NCI-H2107 treated with DMSO at 0.1 percent for 48 hours (cell line): ENCODE measurements around the gene TOP1.

Source experiments
- DNase-seq: peaks from one replicate; lab custom pipeline; 2025; ENCODE audit not compliant: unreplicated experiment; lab: John Stamatoyannopoulos, UW

The TOP1 gene

DNA sequence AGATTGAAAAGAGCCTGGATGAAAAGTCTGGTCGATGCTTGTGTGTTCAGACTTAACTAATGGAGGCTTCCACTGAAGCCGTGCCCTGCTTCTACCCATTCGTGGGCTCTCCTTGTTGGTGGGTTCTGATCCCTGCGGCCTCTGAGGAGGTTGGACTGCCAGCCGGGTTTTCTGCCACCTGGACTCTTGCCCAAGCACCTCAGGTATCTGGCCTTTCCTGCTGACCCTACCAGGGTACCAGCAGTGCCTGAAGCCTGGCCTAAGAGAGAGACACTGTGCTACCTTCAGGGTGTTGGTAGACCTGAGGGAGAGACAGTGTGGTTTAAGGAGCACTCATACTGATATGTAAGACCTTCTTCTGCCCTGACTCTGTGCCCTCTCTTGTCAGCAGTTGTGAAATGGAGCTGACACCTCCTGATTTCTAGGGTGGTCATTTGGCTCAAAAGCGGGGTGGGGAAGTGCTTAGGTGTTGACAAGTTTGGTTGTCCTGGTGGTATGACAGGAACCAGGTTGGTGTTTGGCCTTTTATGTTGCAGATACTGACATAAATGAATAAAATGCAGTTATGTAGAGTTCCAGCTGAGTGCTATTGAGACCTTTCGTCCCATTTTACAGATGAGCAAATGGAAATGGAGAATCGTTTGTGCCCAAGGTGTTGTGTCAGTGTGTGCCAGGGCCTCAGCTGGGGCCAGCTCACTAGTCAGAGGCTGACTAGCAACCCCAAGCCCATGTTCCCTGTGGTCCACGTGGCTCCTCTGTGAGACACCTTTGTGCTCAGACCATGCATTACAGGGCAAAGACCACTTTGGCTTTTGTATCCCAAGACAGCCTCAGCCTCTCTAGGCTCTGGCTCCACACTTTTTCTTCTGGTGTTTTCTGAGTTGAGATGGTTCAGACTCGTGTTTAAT is 111.9 kb downstream of the TOP1 start:
- DNase-seq: no peak

DNA sequence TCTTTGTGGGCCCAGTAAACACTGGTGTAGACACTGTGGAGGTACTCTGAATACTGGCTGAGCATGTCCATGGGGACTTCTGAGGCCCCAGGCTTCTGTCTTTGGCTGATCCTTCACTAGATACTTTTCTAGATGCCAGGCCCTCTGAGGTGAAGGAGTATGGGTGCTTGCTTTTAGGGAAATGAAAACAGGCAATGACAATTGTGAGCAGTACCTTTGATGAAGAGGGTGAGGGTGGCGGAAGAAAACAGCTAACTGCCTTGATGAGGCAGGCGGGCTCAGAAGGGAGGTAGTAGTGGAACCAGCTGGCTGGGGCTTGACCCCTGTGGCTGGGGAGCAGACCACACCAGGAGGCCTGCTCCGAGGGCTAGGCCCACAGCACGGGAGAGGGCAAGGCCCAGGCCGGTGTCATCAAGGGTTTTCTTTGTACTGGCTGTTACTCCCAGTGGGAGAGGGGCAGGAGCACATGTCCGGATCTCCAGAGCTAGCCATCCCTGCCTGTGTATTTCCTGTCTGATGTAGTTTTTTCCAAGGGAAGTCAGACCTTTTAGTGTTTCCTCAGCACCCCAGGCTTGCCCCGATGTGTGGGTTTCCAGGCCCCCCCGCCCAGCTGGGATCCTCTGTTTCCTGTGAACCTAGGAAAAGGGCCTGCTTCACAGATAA is 112.7 kb downstream of the TOP1 start:
- DNase-seq: no peak

DNA sequence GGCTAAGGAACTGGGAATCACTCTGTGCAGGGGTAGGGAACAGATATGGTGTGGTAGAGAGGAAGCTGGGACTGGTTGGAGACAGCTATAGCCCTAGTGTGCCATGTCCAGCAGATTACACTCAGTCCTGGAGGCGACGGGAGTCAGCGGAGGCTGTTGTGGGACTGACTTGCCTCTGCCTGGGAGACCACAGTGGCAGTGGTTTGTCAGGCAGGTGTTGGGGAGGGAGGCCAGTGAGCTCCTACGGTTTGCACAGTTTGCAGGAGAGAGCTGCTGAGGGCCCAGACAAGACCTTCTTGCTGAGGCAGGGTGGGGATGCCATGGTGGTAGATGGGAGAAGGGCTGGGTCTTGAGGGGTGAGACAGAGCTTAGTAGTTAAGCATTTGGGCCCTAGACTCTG is 113.6 kb downstream of the TOP1 start:
- DNase-seq: no peak

DNA sequence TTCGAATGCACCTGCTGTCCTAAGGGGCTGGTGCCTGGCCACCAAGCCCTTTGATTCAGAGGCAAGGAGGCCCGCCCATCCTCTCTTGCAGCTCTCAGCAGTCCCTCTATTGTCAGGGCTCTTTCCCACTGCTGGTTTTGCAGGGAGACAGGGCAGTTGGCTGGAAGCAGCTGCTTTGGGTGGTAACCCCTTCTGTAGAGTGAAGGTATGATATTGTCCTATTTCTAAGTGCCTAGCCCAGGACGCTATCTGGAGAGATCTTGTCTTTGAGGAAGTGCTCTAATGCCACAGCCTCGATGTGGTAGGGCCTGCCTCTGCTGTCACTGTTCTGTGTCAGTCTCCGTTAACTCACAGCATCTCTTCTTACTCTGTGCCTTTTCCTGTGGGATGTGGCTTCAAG is 114.3 kb downstream of the TOP1 start:
- no peak for DNase-seq

DNA sequence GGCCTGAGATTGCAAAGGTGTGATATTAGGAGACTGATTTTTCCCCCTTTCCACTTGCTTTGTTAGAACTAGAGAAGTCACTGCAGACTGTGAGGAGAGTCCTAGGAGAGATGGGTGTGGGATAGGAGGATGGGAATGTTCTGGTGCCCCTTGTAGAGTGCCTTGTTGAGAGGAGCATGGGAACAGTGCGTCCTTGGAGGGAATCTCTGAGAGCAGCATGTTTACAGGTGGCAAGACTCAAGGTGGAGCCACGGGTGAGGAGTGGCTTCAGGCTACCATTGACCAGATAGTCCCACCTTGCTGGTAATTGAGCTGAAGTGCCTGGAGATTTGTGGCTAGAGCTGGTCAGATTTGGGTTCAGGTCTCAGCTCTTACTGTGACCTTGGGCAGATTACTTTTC is 114.7 kb downstream of the TOP1 start:
- no peak for DNase-seq

DNA sequence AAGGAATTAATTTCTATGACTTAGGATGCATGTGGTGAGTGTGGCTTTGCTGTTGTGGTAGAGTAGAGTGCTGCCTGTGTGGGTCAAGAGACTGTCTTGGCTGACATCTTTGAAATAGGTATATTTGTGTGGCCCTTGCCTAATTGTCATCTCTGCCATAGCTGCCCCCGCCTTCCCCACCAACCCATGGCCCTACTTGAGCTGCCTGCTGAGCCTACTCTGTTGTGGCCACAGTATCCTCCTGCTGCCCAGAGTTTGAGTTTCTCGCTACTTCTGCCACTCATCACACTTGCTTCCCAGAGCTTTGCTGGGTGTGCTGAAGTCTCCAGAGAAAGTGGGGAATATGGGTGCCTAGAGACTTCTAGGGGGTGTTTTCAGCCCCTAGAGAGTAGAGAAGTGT is 116.7 kb downstream of the TOP1 start:
- no peak for DNase-seq

DNA sequence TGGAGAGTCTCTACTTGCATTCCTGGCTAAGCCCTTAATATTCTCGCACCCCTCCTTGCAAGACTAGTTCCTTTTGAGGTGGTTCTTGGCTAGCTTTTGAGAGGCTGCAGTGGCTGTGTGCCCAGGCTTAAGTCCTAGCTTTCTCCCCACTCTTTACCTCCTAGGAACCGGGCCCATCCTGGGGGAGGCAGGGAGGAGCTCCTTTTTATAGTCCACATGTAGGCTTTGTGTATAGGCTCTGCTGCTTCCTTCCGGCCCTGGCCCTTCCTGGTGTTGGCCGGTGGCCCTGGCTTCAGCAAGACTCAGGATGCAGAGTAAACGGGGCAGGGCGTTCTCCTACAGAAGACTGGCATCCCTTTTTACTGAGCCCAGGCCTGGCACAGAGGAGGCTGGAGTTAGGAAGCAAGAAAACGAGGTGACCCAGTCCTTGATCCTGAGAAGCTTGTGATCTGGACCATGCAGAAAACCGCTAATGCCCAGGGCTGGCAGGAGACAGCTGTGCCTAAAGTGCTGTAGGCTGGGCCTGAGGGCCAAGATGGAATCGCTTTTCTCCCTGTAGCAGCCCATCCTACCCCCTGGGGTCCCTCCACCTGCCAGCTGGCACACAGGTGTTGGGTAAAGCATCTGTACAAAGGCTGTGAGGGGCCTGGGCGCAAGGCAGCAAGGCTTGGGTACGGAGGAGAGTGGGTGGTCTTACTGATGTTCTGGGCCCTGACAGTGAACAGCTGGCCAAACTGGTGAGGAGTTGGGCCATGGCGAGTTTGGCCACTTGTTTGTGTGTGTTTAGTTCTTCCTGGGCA is 117.4 kb downstream of the TOP1 start:
- no peak for DNase-seq

DNA sequence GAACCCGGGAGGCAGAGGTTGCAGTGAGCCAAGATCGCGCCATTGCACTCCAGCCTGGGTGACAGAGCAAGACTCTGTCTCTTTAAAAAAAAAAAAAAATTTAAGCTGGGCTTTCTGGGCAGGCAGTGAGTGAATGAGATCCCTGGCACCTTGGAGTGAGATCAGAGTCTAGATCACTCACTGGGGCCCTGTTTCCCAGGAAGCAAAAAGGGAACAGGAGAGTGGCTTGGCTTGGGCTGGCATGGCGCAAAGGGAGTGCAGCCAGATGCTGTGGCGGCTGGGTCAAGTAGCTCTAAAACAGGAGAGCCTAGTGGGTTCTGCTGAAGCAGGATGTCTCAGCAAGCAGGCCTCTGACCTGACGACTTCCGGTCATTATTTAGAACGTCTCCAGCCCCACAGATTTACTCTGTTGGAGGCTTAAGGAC is 119.2 kb downstream of the TOP1 start:
- DNase-seq: no peak

DNA sequence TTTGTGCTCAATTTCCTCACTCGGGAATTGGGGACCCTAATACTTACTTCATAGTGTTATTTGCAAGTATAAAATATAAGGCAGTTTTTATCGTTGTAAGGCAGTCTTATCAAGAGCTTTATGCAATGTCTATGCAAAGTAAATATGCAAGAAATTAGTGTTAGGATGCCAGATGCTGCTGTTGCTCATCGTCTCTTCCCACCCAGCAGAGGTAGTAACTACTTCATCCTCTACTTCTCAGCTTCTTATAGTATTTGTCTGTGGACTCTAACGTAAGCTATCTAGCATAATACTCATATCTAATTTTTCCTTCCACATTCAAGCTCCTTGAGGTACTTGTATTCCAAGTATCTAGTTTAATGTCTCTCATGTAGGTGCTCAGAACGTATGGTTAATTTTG is 120.3 kb downstream of the TOP1 start:
- DNase-seq: no peak

DNA sequence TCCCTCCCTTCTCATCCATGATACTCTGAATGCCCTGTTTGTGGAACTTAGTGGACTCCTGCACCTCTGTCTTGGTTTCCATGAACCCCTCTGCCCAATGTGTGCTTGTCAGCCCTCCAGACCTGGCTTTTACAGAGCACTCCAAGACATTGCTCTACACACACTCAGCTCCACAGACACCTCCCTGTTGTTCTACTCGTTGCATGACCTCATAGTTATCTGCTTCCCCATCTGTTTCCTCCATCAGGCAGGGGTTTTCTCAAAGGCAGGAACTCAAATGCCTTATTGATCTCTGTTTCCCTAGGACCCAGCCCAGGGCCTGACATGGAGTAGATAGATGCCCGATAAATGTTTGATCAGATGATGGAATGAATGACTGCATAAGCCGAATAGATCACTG is 122.0 kb downstream of the TOP1 start:
- no peak for DNase-seq

DNA sequence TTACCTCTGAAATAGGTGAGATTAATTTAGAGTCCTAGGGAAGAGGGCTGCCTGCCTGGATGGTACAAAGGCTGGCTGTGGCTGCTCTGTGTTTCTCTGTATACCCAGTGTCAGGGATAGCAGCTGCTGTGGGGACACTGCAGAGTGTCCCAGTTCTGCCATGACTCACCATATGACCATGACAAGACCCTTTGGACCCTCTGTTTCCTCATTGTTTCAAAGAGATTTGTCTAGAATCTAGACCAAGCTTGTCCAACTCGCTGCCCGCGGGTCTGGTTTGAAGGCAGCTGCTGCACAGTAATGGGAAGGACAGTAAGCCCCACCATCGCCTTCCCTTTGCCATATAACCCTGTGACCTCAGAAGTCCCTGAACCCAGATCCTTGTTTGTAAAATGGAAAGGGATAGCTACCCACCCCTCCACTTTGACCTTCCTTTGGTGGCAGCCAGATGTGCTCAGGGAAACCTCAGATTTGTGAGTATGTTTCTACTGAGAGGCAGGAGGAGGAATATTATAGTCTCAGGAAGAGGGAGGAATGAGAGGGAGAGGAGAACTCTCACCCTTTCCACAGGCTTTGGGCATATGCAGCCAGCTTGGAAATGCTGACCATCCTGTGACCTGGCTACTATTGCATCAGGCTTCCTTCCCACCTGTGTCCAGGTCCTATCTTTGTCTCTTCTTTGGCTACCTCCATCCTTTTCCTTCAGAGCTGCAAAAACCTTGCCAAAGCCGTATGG is 122.7 kb downstream of the TOP1 start:
- DNase-seq: no peak

DNA sequence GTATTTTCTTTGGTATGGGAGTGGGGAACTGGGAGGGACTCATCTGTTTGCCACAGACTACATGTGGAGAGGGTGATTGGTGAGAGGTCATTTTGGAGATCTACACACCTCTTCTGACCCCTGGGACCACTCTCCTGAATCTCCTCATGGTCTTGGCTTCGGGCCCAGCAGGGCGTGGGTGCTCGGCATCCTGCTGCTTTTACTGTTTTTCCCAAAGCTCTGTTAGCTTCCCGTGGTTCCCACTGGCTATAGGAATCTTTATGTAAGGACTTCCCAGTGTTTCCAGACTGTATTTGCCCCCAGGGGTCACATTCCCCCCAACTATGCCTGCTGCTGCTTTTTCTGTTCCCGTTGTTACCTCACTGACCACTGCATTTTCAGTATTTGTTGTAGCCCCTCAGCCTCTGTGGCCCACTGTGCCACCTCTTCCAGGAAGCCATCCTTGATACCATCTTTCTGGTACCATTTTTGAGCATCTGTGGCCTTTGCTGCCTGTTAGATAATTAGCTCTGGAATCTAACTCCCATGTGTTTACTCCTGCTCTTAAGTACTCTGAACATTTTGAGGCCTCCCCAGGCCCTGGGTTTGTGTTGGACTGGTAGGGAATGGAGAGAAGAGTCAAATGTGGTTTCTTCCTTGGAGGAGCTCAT is 123.6 kb downstream of the TOP1 start:
- no peak for DNase-seq

DNA sequence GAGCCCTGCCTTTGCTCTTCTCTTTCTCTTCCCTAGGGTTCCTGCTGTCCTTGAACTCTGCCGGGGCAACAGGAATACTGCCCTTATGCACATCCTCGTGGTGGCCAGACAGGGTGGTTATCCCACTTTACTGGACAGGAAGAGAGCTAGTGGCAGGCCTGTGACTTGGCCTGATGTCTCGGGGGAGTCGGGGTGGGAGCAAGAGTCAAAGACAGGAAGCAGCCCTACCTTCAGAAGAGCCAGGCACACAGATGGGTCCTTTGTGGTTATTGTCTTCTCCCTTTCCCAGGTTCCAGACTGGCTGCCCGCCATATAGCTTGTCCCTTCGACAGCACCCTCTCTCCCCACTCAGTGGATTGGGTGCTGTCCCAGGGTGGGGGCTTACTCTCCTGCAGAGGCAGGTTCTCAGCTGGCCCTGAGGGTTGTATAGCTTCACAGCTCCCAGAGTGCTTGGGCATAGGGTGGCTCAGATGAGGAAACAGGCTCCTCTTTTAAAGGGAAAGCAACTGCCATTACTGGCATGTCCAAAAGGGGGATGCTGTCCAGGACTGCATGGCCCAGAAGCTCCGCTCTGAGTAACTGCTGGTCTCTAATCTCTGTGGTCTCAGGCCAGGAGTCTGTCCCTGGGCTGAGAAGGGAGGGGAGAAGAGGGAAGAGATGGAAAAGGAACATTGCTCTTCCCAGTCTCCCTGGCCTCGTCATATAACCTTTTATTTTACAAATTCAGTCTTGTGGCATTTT is 126.0 kb downstream of the TOP1 start:
- no peak for DNase-seq

DNA sequence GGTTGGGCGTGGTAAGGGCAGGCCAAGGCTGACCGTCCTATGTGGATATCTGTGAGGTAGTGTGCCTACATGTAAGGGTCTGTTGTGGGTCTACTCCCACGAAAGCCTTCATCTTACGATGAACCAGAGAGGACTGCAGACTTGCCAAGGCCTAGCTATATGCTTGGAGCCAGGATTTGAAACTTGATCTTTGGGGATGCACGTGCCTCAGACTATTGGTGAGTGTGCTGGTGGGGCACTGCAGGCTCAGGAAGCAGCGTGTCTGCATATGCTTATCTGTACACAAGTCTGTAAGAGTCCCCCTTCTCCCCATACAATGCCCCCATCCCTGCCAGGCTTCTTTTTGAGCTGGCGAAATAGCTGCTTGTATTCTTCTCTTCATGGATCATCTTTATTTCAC is 126.6 kb downstream of the TOP1 start:
- DNase-seq: no peak

DNA sequence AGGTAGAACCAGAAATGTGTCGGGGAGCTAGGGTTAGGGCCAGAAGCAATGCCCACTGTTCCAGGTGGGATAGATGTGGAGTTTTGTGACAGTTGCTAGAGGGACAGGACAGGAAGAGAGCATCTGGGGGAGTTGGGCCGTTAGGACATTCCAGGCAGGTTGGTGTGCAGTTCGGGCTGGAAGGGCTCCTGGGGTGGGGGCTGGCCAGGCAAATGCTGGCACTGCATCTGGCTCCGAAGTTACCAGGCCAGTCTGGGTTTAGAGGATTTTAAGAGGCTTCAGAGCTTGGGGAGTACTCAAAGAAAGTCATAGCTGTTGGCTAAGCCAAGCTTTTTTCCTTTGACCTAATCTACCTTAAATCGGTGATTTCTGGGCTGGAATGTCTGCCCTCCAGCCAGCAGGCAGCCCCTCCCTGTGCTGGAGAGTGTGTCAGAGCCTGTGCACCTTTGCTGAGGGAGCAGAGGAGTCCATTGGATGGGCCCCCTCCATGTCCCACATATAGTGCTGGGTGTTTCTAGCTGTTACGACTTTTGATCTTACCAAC is 129.5 kb downstream of the TOP1 start:
- DNase-seq: no peak

DNA sequence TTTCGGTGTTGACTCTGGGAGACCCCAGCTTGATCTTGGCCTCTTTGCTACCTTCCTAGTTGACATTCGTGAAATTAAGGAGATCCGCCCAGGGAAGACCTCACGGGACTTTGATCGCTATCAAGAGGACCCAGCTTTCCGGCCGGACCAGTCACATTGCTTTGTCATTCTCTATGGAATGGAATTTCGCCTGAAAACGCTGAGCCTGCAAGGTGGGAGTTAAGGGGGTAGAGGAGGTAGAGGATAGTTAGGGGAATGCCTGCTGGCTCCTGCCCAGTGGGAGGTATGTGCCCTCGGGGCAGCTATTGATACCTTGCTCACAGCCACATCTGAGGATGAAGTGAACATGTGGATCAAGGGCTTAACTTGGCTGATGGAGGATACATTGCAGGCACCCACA is 130.9 kb downstream of the TOP1 start:
- DNase-seq: no peak

DNA sequence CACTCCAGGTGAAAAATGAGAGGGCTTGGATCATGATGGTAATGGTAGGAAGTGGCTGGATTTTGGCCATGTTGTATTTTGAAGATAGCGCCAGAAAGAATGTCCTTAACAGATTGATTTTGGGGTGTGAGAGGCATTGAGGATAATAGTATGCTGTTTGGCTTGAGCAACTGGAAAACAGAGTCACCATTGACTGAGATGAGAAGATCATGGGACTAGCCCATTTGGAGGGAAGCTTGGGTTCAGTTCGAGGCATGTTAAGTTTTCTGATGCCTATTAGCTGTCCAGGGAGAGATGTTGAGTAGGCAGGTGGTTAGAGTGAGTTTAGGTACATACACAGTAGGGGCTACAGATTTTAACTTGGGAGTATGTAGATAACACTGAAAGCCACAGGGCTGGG is 132.1 kb downstream of the TOP1 start:
- DNase-seq: no peak

DNA sequence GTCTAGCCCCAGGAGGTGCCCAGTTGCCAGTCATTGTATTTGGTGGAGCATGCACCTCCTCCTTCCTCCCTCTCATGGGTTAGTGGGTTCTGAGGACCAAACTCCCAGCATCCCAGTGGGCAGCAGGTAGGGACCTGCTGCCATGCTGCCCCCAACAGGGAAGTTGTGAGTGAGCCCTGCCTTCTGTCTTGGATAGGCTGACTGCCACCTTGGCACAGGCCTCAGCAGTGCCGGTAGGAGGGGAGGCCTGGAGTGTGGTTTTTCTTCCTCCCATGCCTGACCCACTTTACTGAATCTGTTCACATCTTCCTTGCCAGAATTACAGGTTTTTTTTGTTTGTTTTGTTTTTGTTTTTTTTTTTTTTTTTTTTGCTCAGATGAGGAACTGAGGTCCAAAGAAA is 133.3 kb downstream of the TOP1 start:
- no peak for DNase-seq

DNA sequence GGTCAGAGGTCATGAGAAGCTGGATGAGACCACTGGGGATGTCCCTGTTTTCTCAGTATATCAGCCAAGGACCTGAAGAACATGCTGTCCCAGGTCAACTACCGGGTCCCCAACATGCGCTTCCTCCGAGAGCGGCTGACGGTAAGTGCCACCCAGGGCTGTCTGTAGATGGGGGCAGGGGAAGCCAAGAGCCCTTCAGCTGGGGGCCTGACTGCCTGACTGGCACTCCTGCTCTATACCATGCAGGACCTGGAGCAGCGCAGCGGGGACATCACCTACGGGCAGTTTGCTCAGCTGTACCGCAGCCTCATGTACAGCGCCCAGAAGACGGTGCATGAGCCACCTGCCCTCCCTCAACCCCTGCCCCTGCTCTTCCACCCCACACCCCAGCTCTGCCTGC is 133.8 kb downstream of the TOP1 start:
- no peak for DNase-seq

DNA sequence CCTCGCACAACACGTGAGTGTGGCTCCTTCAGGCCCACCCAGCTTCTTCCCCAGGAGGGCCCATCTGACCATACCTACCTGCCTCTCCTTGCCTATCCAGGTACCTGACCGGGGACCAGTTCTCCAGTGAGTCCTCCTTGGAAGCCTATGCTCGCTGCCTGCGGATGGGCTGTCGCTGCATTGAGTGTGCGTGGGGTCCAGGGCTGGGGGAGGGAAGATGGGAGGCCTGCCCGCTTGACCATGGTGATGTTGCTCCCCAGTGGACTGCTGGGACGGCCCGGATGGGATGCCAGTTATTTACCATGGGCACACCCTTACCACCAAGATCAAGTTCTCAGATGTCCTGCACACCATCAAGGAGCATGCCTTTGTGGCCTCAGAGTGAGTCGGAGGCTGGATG is 135.2 kb downstream of the TOP1 start:
- no peak for DNase-seq
